GM12878 (cell line): ENCODE measurements around the gene EEF1AKMT2. TPM values are rescaled to one million over a fixed set of nuclear protein-coding genes. Genes with fewer than 3 reads are reported as not detected.
"Not testable (repeated sequence)": the region's sequence is repeated elsewhere in the genome, so short reads cannot be mapped to it uniquely, and the experiment has no call there.

Experiments
- ATAC-seq: fragments of 200-7000 bp; cut with Tn5 transposase; 3 replicates; pipeline ENCODE4 v1.9.1; 2020; ENCODE audit warnings: mild to moderate bottlenecking, moderate library complexity
- BruUV-seq: library from RNA; stranded (reverse); fragments of 400-500 nt; replicated peaks from 2 replicates; lab custom pipeline; 2021; lab: Mats Ljungman, UMichigan
- CTCF ChIA-PET: fragments of 300-600 bp; sonication (Branson Sonifier 250); formaldehyde crosslinking; extraction: SDS; loops from one replicate; lab custom pipeline; 2021; ENCODE audit warnings: inconsistent platforms; lab: Yijun Ruan, JAX
- POLR2A ChIA-PET: fragments of 350-600 bp; formaldehyde crosslinking; extraction: SDS; loops from one replicate; lab custom pipeline; 2021; ENCODE audit warnings: inconsistent platforms; lab: Charles Lee
- RAD21 ChIA-PET: fragments of 300-600 bp; sonication (Branson Sonifier 250); formaldehyde crosslinking; loops from one replicate; lab custom pipeline; 2023; ENCODE audit warnings: antibody characterized with exemption; ENCODE audit not compliant: unreplicated experiment; lab: Charles Lee
- SMC1A ChIA-PET: fragments of 300-600 bp; sonication (Branson Sonifier 250); formaldehyde crosslinking; loops from one replicate; lab custom pipeline; 2023; ENCODE audit not compliant: unreplicated experiment, uncharacterized antibody; lab: Charles Lee
- DNase-seq: peaks from one replicate; pipeline ENCODE4 v3.0.0-alpha.2; 2011; ENCODE audit warnings: low read depth, low spot score
- FAIRE-seq: peaks from 3 replicates; lab custom pipeline; 2011; peaks lifted over from hg19 to GRCh38; lab: Jason Lieb, UNC
- H2AFZ ChIP-seq: 2 replicates; pipeline ENCODE4 v1.6.0; 2011; ENCODE audit warnings: low read depth, low read length, control low read depth; ENCODE audit not compliant: control insufficient read depth
- H3K27ac ChIP-seq: 2 replicates; pipeline ENCODE4 v1.5.1; 2011; ENCODE audit warnings: control low read depth; ENCODE audit not compliant: control insufficient read depth, insufficient read depth
- H3K27me3 ChIP-seq, 2 experiments: replicated peaks in 1 of 2; 2 replicates each; pipeline versions ENCODE4 v1.6.0 to v1.6.1; 2011; ENCODE audit warnings: low read length in 1 of 2; ENCODE audit not compliant: control insufficient read depth in 2 of 2, insufficient read depth in 2 of 2
- H3K36me3 ChIP-seq, 2 experiments: 2 replicates each; pipeline ENCODE4 v1.5.1; 2011; ENCODE audit warnings: low read length in 1 of 2; ENCODE audit not compliant: control insufficient read depth in 2 of 2, insufficient read depth in 2 of 2
- H3K4me1 ChIP-seq: 2 replicates; pipeline ENCODE4 v1.6.1; 2011; ENCODE audit warnings: mild to moderate bottlenecking, low read length, moderate library complexity, mixed read lengths; ENCODE audit not compliant: control insufficient read depth, insufficient read depth
- H3K4me2 ChIP-seq: 2 replicates; pipeline ENCODE4 v1.6.0; 2011; ENCODE audit warnings: control low read depth; ENCODE audit not compliant: control insufficient read depth, insufficient read depth
- H3K4me3 ChIP-seq: fragments of 200-600 bp; sonication (generic); 2 replicates; pipeline ENCODE4 v1.5.1; 2016
- H3K79me2 ChIP-seq: 2 replicates; pipeline ENCODE4 v1.6.0; 2011; ENCODE audit warnings: low read length; ENCODE audit not compliant: control insufficient read depth, insufficient read depth
- H3K9ac ChIP-seq: 2 replicates; pipeline ENCODE4 v1.8.0; 2011; ENCODE audit warnings: low read length, control low read depth, mixed read lengths; ENCODE audit not compliant: control insufficient read depth, insufficient read depth
- H3K9me3 ChIP-seq: replicated peaks from 3 replicates; pipeline ENCODE4 v1.5.1; 2011; ENCODE audit warnings: mild to moderate bottlenecking, low read length; ENCODE audit not compliant: control insufficient read depth, insufficient read depth
- H4K20me1 ChIP-seq: 2 replicates; pipeline ENCODE4 v1.6.0; 2011; ENCODE audit not compliant: control insufficient read depth, insufficient read depth
- WGBS: methylation state at CpG from one replicate; pipeline ENCODE4 v1.1.6; 2016; ENCODE audit warnings: low lambda C conversion rate; ENCODE audit not compliant: insufficient replicate concordance, insufficient coverage; ENCODE audit errors: missing lambda C conversion rate; 5-methylcytosine and 5-hydroxymethylcytosine counted together
- in situ Hi-C: fragments of 300-500 bp; cut with MboI; formaldehyde crosslinking; loops from 9 replicates; pipeline ENCODE4 v1.14.3; 2018; ENCODE audit warnings: mixed read lengths
- intact Hi-C: fragments of 100-400 bp; cut with micrococcal nuclease; formaldehyde crosslinking; loops from one replicate; pipeline ENCODE4 v1.14.2; 2022; ENCODE audit not compliant: unreplicated experiment
- polyA plus RNA-seq, 11 experiments: library from polyadenylated mRNA; depleted of rRNA in 4 of 11; unstranded in 6 of 11; stranded (reverse) in 5 of 11; fragments of >200 nt; fragmentation: Nextera tagmentation in 4 of 11; fragmentation: Illumina TruSeq in 1 of 11; extraction: Ambion mirVana in 4 of 11; extraction: Trizol in 1 of 11; gene quantifications; 1 replicate in 1 of 11; 2 replicates in 10 of 11; pipeline versions ENCODE4 v1.2.1 to v1.2.3, GENCODE V29; 2011 to 2016; ENCODE audit warnings: inconsistent platforms in 2 of 11, missing spikeins in 2 of 11, low read depth in 1 of 11
- total RNA-seq, 4 experiments: library from RNA; depleted of rRNA in 3 of 4; stranded (reverse); fragments of >200 nt in 3 of 4; fragmentation: Illumina TruSeq in 1 of 4; extraction: Trizol in 1 of 4; gene quantifications; 2 replicates each; pipeline versions ENCODE4 v1.2.1 to v1.2.3, GENCODE V29; 2013 to 2021
- TF ChIP-seq, protein P1 (sequence below): fragments of 450-650 bp; IDR thresholded peaks from 2 replicates; pipeline ENCODE4 v1.6.1; 2016; ENCODE audit warnings: mild to moderate bottlenecking
- TF ChIP-seq, protein P2 (sequence below): fragments of 150-350 bp; IDR thresholded peaks from 2 replicates; pipeline ENCODE4 v1.6.1; 2014; ENCODE audit warnings: mild to moderate bottlenecking, low read depth, low read length

The EEF1AKMT2 gene
- total and polyA plus RNA-seq, 10 of the 15 experiments (the other 5 are each of a cell fraction or from before 2014, with no cell fraction given), result 9.1 to 29.3 (median 23.6) TPM

DNA sequence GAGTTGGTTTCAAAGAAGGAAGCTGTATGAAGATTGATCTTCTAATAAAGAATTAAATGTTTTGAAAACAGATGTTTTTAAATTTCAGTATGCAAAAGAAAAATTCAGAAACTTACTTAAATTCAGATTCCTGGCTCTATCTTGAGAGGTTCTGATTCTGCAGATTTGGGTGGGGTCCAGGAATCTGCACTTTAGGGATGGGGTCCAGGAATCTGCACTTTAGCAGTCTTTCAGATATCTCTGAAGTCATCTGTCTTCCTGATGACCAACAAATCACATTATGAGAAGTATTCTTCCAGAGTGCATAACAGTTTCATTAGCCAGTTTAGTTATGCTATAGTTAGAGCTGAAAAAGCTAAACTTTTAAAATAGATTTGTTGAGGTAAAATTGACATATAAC, 34.0 kb upstream of the EEF1AKMT2 start:
- no peaks in the 10 kb centered on the region for H3K79me2 ChIP-seq
- TF ChIP-seq, protein P1, sequence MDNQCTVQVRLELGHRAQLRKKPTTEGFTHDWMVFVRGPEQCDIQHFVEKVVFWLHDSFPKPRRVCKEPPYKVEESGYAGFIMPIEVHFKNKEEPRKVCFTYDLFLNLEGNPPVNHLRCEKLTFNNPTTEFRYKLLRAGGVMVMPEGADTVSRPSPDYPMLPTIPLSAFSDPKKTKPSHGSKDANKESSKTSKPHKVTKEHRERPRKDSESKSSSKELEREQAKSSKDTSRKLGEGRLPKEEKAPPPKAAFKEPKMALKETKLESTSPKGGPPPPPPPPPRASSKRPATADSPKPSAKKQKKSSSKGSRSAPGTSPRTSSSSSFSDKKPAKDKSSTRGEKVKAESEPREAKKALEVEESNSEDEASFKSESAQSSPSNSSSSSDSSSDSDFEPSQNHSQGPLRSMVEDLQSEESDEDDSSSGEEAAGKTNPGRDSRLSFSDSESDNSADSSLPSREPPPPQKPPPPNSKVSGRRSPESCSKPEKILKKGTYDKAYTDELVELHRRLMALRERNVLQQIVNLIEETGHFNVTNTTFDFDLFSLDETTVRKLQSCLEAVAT, result no peak
- TF ChIP-seq, protein P2, sequence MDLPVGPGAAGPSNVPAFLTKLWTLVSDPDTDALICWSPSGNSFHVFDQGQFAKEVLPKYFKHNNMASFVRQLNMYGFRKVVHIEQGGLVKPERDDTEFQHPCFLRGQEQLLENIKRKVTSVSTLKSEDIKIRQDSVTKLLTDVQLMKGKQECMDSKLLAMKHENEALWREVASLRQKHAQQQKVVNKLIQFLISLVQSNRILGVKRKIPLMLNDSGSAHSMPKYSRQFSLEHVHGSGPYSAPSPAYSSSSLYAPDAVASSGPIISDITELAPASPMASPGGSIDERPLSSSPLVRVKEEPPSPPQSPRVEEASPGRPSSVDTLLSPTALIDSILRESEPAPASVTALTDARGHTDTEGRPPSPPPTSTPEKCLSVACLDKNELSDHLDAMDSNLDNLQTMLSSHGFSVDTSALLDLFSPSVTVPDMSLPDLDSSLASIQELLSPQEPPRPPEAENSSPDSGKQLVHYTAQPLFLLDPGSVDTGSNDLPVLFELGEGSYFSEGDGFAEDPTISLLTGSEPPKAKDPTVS, result no peak
- no peak for DNase-seq
- ChIA-PET CTCF (interaction anchor here (0.9 to 5.8 kb wide), 11 partner anchors 11 to 296 kb away, joined by 3 to 32 read pairs (median 10); partner anchors contain the start of gene ABRAXAS2), RAD21 (interaction anchor here (1.5 to 2.5 kb wide), 4 partner anchors 85 to 295 kb away, joined by 5 to 18 read pairs (median 7); no protein-coding TSS in a partner anchor), POLR2A (interaction anchor here (0.6 kb wide), 2 partner anchors 16 to 89 kb away, joined by 3 read pairs; no protein-coding TSS in a partner anchor), SMC1A (interaction anchor here (0.7 to 3.5 kb wide), 8 partner anchors 79 to 295 kb away, joined by 3 to 18 read pairs (median 4); no protein-coding TSS in a partner anchor)
- H2AFZ ChIP-seq, result no peak overlapping the region
- H3K4me3 ChIP-seq, result no peak overlapping the region
- in situ Hi-C loops, result loop anchor here (5.0 kb wide), 1 partner anchor 298 kb away; no protein-coding TSS in a partner anchor
- H4K20me1 ChIP-seq, result no peaks in the 10 kb centered on the region
- intact Hi-C loops, result loop anchor here (5.0 kb wide), 1 partner anchor 83 kb away; the partner anchor contains the start of gene FAM53B
- no peak for FAIRE-seq
- no peaks in the 10 kb centered on the region for H3K27me3 ChIP-seq
- H3K9me3 ChIP-seq, result no peaks in the 10 kb centered on the region
- H3K36me3 ChIP-seq, result peaks cover 5 to 22% of the 10 kb centered on the region in 2 experiments
- H3K9ac ChIP-seq, result no peak overlapping the region
- no peak overlapping the region for H3K27ac ChIP-seq
- no peak overlapping the region for H3K4me2 ChIP-seq
- BruUV-seq, result no TSS peak
- H3K4me1 ChIP-seq, result no peaks in the 10 kb centered on the region
- ATAC-seq, result no peak

DNA sequence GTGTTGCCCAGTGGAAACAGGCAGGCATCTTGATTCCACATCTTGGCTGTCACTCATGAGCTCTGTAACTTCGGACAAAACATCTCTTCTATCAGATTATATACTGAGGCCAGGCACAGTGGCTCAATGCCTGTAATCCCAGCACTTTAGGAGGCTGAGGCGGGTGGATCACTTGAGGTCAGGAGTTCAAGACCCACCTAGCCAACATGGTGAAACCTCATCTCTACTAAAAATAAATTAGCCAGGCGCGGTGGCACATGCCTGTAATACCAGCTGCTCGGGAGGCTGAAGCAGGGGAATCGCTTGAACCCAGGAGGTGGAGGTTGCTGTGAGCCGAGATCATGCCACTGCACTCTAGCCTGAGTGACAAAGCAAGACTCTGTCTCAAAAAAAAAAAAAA, 33.2 kb upstream of the EEF1AKMT2 start:
- ChIA-PET SMC1A (interaction anchor here (3.5 kb wide), 1 partner anchor 83 kb away, joined by 13 read pairs; no protein-coding TSS in a partner anchor), RAD21 (interaction anchor here (0.9 to 1.5 kb wide), 3 partner anchors 84 to 290 kb away, joined by 3 to 9 read pairs (median 5); no protein-coding TSS in a partner anchor), CTCF (interaction anchor here (0.9 to 5.8 kb wide), 7 partner anchors 10 to 295 kb away, joined by 3 to 32 read pairs (median 4); no protein-coding TSS in a partner anchor)
- H2AFZ ChIP-seq, FAIRE-seq, BruUV-seq, H3K27ac ChIP-seq, ATAC-seq, H3K4me1 ChIP-seq, H3K9me3 ChIP-seq, H3K27me3 ChIP-seq, H4K20me1 ChIP-seq, H3K4me3 ChIP-seq, H3K79me2 ChIP-seq, POLR2A ChIA-PET, DNase-seq, H3K4me2 ChIP-seq, H3K9ac ChIP-seq: not testable (repeated sequence)
- H3K36me3 ChIP-seq, result peaks cover 6 to 18% of the 10 kb centered on the region in 2 experiments
- intact Hi-C loops, result loop anchor here (5.0 kb wide), 1 partner anchor 83 kb away; the partner anchor contains the start of gene FAM53B
- in situ Hi-C loops, result loop anchor here (5.0 kb wide), 1 partner anchor 298 kb away; no protein-coding TSS in a partner anchor
- whole genome bisulfite sequencing, result 97% methylated on average over 6 of the region's 7 CpGs
